ENCODE measurements around the gene SYK.

Gene SYK

GRCh38 chr9:90872835-90873294 lies 71.2 kb downstream of the SYK start:
- Histone ChIP-seq H3K36me3 (peaks cover 84% of the 10 kb centered on the region), H3K4me1 (ENCODE audit: control insufficient read depth in 1 of 2, insufficient read depth in 1 of 2, low read depth in 1 of 2, low read length in 1 of 2) (peaks cover 16 to 27% of the 10 kb centered on the region in 2 experiments), H3K27me3 (no peaks in the 10 kb centered on the region), H3K9me3 (no peaks in the 10 kb centered on the region), H3K27ac (no peak overlapping the region), H3K4me3 (ENCODE audit: low read depth in 1 of 2, low read length in 1 of 2) (no peak overlapping the region)
- TF ChIP-seq, protein P1, sequence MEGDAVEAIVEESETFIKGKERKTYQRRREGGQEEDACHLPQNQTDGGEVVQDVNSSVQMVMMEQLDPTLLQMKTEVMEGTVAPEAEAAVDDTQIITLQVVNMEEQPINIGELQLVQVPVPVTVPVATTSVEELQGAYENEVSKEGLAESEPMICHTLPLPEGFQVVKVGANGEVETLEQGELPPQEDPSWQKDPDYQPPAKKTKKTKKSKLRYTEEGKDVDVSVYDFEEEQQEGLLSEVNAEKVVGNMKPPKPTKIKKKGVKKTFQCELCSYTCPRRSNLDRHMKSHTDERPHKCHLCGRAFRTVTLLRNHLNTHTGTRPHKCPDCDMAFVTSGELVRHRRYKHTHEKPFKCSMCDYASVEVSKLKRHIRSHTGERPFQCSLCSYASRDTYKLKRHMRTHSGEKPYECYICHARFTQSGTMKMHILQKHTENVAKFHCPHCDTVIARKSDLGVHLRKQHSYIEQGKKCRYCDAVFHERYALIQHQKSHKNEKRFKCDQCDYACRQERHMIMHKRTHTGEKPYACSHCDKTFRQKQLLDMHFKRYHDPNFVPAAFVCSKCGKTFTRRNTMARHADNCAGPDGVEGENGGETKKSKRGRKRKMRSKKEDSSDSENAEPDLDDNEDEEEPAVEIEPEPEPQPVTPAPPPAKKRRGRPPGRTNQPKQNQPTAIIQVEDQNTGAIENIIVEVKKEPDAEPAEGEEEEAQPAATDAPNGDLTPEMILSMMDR (IDR thresholded peaks at IDR 0.05) = no peak

- Histone ChIP-seq H3K36me3 (peaks cover 84% of the 10 kb centered on the region), H3K4me3 (ENCODE audit: low read depth in 1 of 2, low read length in 1 of 2) (no peak overlapping the region), H3K4me1 (ENCODE audit: control insufficient read depth in 1 of 2, insufficient read depth in 1 of 2, low read depth in 1 of 2, low read length in 1 of 2) (peaks cover 16 to 25% of the 10 kb centered on the region in 2 experiments), H3K27me3 (no peaks in the 10 kb centered on the region), H3K9me3 (no peaks in the 10 kb centered on the region), H3K27ac (no peak overlapping the region)
- TF ChIP-seq, protein P1 (IDR thresholded peaks at IDR 0.05) = no peak
Observed at GRCh38 chr9:90873422-90873821, 71.8 kb downstream of the SYK start.

DNA sequence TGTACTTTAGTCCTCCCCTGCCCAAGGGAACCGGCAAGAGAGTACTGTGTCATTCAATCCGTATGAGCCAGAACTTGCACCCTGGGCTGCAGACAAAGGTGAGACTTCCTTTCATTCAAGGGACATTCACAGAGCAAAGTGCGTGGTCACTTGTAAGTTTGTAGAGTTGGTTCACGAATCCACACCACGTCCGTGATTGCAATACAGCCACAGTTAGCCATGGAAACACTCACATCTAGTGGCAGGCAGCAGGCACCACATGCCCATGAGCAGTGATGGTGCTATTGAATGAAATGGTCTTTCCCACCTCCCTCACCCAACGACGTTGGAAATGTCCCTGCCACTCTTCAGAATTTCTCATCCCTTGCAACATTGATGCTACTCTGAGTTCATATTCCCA lies 72.6 kb downstream of the SYK start:
- Histone ChIP-seq H3K27ac (no peak overlapping the region), H3K36me3 (peaks cover 86% of the 10 kb centered on the region), H3K4me3 (ENCODE audit: low read depth in 1 of 2, low read length in 1 of 2) (no peak overlapping the region), H3K27me3 (no peaks in the 10 kb centered on the region), H3K4me1 (ENCODE audit: control insufficient read depth in 1 of 2, insufficient read depth in 1 of 2, low read depth in 1 of 2, low read length in 1 of 2) (peaks cover 12 to 19% of the 10 kb centered on the region in 2 experiments), H3K9me3 (no peaks in the 10 kb centered on the region)
- TF ChIP-seq, protein P1 (IDR thresholded peaks at IDR 0.05) = no peak

GRCh38 chr9:90878562-90878961 lies 76.9 kb downstream of the SYK start:
- no peaks in the 10 kb centered on the region for H3K4me1 ChIP-seq (ENCODE audit: control insufficient read depth in 1 of 2, insufficient read depth in 1 of 2, low read depth in 1 of 2, low read length in 1 of 2)
- no peaks in the 10 kb centered on the region for H3K9me3 ChIP-seq
- no peak overlapping the region for H3K4me3 ChIP-seq (ENCODE audit: low read depth in 1 of 2, low read length in 1 of 2)
- TF ChIP-seq, protein P1 (IDR thresholded peaks at IDR 0.05) = no peak
- no peaks in the 10 kb centered on the region for H3K27me3 ChIP-seq
- H3K27ac ChIP-seq = no peak overlapping the region
- peaks cover 100% of the 10 kb centered on the region for H3K36me3 ChIP-seq

DNA sequence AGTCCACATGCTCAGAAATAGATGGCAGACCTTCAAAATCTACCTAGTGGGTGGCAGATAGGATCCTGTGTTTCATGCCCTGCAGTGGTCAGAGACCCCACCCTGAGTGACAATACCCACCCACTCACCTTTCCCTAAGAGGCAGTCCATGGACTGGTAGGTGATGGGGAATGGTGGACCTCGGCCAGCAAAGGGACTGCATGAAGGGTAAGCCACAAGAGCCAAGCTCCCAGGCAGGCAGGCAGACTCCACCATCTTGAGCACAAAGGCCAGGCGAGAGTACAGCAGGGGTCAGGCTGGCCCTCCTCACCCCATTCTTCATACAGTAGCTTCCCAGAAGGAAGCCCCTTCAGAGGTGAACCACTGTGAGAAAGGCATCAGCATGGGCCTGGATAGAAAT lies 78.4 kb downstream of the SYK start:
- Histone ChIP-seq H3K9me3 (no peaks in the 10 kb centered on the region), H3K36me3 (peaks cover 92% of the 10 kb centered on the region), H3K27ac (no peak overlapping the region), H3K4me3 (ENCODE audit: low read depth in 1 of 2, low read length in 1 of 2) (no peak overlapping the region), H3K4me1 (ENCODE audit: control insufficient read depth in 1 of 2, insufficient read depth in 1 of 2, low read depth in 1 of 2, low read length in 1 of 2) (no peaks in the 10 kb centered on the region), H3K27me3 (no peaks in the 10 kb centered on the region)
- TF ChIP-seq, protein P1 (IDR thresholded peaks at IDR 0.05) = no peak

GRCh38 chr9:90880669-90881068 lies 79.0 kb downstream of the SYK start:
- no peaks in the 10 kb centered on the region for H3K9me3 ChIP-seq
- peak overlapping the region; percentile 20 for H3K27ac ChIP-seq
- peaks cover 89% of the 10 kb centered on the region for H3K36me3 ChIP-seq
- TF ChIP-seq, protein P1 (IDR thresholded peaks at IDR 0.05) = no peak
- no peak overlapping the region for H3K4me3 ChIP-seq (ENCODE audit: low read depth in 1 of 2, low read length in 1 of 2)
- no peaks in the 10 kb centered on the region for H3K27me3 ChIP-seq
- H3K4me1 ChIP-seq (ENCODE audit: control insufficient read depth in 1 of 2, insufficient read depth in 1 of 2, low read depth in 1 of 2, low read length in 1 of 2) = no peaks in the 10 kb centered on the region
